ENCODE results near the gene UXS1.

UXS1 gene

DNA sequence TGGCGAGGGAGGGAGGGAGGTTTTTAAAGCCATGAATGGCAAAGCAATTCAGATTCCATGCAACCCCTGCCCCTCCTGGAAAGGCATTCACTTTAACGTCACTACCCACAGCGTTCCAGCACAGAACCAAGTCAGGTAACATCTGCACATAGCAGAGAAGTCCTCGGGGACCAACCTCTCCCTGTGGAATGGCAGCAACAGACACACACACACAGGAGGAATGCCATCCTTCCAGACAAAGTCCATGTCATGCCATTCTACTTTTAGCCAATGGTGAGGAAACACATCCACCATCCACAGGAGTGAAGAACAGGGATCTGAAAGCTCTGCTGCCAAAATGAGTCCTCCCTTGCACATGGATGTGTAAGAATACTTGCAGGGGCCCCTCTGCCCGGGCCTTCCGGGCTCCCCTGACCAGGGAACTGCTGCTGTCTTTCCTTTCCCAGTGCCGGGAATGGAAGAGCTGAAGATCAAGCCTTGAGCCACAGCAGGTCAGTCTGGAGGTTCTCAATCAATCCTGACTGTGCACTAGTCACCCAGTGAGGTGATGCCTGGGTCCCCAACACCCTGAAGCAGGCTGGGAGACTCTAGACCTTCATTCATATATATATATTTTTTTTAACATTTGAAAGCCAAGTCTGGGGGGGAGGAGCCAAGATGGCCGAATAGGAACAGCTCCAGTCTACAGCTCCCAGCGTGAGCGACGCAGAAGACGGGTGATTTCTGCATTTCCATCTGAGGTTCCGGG is 63.7 kb downstream of the UXS1 start:
- no peak for DNase-seq (ENCODE audit: low spot score)

- DNase-seq (ENCODE audit: low spot score): no peak
These were observed 64.5 kb downstream of the UXS1 start for GRCh38 chr2:106129592-106129991.

GRCh38 chr2:106129150-106129549 is 65.0 kb downstream of the UXS1 start:
- DNase-seq (ENCODE audit: low spot score): no peak

GRCh38 chr2:106127776-106128268 is 66.3 kb downstream of the UXS1 start:
- no peak for DNase-seq (ENCODE audit: low spot score)

DNA sequence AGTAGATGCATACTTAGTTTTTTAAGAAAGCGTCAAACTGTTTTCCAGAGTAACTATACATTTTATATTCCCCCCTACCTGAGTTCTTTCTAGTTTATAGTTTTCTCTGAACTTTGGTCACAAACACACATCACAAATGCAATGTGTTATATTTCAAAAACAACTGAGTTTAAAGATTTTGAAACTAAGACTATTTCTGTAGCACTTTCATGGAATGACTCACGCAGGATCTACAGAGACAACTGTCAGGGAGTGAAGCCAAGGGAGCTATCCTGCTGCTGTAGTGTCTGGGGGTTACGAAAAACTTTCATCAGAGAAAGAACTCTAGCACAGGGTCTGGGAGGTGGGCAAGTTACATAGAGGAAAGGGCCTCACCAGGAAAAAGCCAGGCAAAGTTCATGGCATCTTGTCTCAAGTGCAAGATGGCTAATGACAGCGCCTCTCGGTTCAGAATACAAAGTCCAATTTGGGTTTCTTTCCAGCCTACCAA is 66.8 kb downstream of the UXS1 start:
- no peak for DNase-seq (ENCODE audit: low spot score)

DNA sequence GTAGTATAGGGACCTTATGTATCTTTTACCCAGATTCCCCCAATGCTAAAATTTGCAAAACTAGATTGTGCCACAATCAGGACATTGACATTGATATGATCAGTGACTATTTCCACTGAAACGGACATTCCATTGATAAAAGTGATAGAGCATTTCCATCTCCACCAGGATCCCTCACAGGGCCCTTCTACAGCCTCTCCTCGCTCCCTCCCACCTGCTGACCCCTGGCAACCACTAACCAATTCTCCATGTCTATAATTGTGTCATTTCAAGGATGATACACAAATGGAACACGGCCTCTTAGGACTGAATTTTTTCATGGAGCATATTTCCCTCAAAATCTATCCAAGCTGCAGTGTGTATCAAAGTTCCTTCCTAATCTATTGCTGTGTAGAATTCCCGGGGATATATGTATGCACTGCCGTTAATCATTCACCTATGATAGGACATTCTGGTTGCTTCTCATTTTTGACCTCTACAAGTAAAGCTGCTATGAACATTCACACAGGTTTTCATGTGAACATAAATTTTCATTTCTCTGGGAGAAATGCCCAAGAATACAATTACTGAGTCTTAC is 67.3 kb downstream of the UXS1 start:
- DNase-seq (ENCODE audit: low spot score): no peak

- DNase-seq (ENCODE audit: low spot score): no peak
These were observed 67.8 kb downstream of the UXS1 start for GRCh38 chr2:106126295-106126694.

- DNase-seq (ENCODE audit: low spot score): no peak
These were observed 69.1 kb downstream of the UXS1 start for GRCh38 chr2:106124905-106125549.

DNA sequence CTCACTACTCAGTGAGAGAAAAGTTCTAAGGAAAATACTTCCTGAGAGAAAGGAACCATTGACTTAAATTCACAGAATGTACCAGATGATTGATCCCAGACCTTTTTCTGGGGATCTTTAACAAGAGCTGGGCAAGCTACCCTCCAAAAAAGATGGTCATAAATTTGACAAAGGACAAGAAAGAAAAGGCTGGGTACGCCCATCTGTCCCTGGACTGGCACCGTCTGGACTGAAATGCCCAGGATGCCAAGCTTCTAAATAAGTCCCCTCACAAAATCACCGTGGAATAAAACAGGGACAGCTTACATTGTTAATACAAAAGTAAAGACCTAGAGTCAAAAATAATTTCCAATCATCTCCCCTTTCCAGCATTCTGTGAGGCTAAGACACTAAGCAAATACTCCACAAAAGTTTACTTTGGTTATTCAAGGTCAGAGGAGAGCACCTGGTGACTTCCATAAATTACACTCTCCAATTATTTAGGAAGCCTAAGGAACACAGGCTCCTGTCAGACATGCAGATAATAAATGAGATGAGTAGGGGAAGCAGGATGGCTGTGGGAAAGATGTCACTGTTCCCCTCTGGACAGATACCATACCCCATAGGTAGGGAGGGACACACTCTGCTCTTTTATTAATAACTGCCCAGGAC is 69.9 kb downstream of the UXS1 start:
- no peak for DNase-seq (ENCODE audit: low spot score)

DNA sequence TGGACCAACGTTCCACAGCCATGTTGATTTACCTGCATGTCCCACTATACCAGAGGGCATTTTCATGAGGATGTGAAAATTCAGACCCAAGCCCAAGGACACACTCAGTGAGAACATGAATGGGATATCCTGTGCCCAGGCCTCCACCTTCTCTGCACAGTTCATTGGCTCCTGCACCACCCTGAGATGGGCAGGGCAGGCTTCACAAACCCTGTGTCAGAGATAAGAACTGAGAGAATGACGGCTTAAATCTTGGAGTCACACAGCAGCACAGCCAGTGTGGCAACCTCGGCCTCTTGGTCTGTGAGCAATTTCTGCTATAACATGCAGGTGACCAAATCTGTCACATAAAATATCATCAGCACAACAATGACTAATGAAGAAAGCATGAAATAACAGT is 71.9 kb downstream of the UXS1 start:
- DNase-seq (ENCODE audit: low spot score): no peak

DNA sequence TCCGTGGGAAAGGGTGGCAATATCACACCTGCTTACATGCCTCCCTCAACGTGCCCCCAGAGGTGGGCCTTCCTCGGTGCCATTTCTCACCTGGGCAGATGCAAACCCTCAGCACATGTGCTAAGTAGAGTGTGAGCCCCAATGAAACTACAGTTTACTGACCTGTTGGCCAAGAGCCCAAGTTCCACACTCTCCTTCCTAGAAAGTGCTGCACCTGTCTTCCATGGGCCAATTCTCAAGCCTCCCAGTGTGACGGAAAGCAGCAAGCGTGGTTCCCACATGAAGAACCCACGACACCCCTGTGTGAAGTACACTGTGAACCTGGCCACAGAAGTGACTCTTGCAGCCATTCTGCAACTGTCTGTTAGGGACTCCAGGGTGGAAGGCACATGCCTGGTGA is 73.7 kb downstream of the UXS1 start:
- no peak for DNase-seq (ENCODE audit: low spot score)

- no peak for DNase-seq (ENCODE audit: low spot score)
These were observed 75.0 kb downstream of the UXS1 start for GRCh38 chr2:106119074-106119473.

DNA sequence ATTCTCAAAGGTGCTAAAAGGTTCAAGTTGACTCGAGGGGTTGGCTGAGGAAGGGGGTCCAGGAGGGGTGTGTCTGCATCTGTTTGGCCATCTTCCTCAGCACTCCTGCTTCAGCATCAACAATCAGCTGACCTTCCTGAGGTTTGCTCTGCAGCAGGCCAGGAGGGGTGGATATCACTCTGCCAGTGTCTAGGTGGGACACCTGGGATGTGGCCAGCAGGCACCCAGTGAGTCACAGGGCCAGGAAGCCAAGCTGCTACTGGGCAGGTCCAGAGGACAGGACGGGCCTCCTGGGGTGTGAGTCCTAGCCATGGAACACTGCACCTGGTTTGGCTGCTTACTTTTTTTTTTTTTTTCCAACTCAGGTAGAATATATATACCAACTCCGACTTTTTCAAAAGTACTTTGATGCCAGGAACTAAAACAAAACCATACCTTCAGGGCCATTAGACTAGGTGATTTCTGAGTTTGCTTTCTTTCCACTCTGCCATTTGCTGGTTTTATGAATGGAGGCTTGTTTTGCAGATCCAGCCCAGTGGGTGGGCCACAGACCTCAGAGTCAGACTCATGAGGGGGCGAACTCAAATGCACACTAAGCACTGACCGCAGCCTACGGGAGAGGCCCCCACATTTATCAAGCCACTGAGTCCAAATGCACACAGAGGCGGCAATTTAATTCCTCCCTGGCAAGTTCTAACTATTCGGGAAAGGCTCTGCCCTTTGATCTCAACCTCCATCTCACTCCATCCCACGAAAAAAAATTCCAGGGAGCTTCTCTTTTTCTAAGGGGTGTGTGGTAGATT is 76.0 kb downstream of the UXS1 start:
- DNase-seq (ENCODE audit: low spot score): no peak

- no peak for DNase-seq (ENCODE audit: low spot score)
These were observed 76.8 kb downstream of the UXS1 start for GRCh38 chr2:106117347-106117746.

DNA sequence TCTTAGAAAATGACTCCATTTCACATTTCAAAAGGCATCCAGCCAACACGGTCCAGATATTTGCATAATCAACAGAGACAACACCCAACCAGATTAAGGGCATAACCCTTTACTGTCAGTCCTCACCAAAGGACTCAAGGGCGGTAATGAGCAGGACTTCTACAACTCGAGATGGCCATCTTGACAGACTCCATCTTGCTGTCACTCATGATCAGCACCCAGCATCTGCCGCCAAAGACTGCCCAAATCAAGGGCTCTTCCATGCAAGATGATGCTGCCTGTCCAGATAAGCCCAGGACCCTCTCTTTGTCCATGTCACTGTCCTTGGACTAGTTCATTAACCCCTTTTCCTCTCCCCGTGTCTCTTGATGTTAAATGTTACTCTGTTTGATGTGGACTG is 77.9 kb downstream of the UXS1 start:
- DNase-seq (ENCODE audit: low spot score): no peak

- no peak for DNase-seq (ENCODE audit: low spot score)
These were observed 78.4 kb downstream of the UXS1 start for GRCh38 chr2:106115665-106116064.

DNA sequence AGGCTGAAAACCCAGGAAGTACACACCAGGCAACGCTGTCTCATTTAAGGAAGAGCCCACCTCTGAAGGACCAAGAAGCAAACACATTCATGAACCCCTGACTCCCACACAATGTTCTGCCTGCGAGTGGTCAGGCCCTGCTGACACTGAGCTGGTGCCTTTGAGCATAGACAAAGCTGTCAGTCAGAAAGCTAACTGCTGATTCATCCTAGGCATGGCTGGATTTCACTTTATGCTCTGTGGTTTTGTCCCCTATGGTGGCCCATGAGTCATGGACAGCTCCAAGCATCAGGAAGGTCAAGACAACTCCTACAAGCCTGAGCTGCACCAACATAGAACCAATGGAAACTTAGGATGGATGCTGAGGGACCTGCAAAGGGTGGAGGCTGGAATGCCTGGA is 78.9 kb downstream of the UXS1 start:
- DNase-seq (ENCODE audit: low spot score): no peak

- no peak for DNase-seq (ENCODE audit: low spot score)
These were observed 79.9 kb downstream of the UXS1 start for GRCh38 chr2:106114166-106114565.

DNA sequence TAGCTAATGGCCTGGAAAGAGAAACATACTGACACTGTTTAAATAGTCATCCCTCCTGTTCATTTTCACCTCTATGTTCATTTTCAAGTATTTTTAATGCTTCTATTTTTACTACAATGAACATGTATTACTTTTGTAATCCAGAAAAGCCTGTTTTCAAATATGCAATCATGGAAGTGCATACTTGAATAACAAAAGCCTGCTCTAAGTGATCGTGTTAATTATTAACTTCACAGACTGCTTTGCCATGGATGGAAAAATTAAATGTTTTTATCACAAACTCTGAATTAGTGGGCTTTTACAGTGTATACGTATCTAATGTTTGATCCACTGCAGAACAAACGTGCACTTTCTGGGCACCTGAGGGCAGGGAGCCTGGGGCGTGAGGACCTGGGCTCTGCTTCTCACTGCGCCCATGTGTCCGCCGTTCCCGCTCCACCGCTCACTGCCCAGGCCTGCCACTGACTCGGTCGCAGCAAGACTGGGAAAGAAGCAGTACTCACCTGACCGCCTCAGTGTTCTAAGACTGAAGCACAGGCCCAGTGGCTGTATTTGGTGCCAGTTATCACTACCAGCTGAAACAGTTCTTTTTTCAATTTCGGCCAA is 80.6 kb downstream of the UXS1 start:
- DNase-seq (ENCODE audit: low spot score): no peak

GRCh38 chr2:106111882-106112571 is 82.1 kb downstream of the UXS1 start:
- no peak for DNase-seq (ENCODE audit: low spot score)

All from D341Med (cell line).